PFSK-1 (cell line): Measurements from ENCODE around the gene BIK.

Experiments
- FOXP2 ChIP-seq: optimal IDR thresholded peaks from 2 replicates; pipeline ENCODE3; 2011; ENCODE audit warnings: borderline replicate concordance, control low read depth, inconsistent platforms; ENCODE audit not compliant: insufficient read depth; ENCODE audit errors: extremely low read length, extremely low read depth
- POLR2AphosphoS5 ChIP-seq: IDR thresholded peaks from 2 replicates; pipeline ENCODE4 v1.6.1; 2012; ENCODE audit warnings: low read depth, mild to moderate bottlenecking, control low read depth, low read length, moderate library complexity
- SIN3A ChIP-seq: IDR thresholded peaks from 2 replicates; pipeline ENCODE4 v1.6.1; 2012; ENCODE audit warnings: mild to moderate bottlenecking, low read length, moderate library complexity, borderline replicate concordance; ENCODE audit not compliant: insufficient read depth
- TAF1 ChIP-seq: IDR thresholded peaks from 2 replicates; pipeline ENCODE4 v1.6.1; 2012; ENCODE audit warnings: low read length, control low read depth, borderline replicate concordance; ENCODE audit not compliant: insufficient read depth
- TF ChIP-seq, protein P1 (sequence below), 2 experiments: IDR thresholded peaks; 2 replicates each; pipeline versions ENCODE4 v1.6.1 to v1.8.0; 2011 to 2012; ENCODE audit warnings: low read depth in 2 of 2, low read length in 2 of 2, control low read depth in 1 of 2, inconsistent platforms in 1 of 2, mild to moderate bottlenecking in 1 of 2, moderate library complexity in 1 of 2; ENCODE audit not compliant: insufficient read depth in 1 of 2

DNA sequence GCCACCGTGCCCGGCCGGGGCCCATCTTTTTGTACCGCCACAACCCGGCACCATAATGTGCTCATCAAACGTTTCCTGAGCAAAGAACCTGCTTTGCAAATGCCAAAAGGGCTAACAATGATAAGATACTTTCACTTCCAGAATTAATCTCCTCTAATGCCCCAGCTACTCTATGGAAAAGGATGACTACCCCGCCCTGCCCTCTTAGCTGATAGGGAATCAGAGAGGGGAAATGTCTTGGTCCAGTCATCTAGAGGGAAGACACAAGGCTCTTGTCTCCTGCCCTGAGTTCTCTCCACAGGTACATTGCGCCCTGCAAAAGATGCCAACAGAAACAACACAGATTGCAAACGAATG is 21.9 kb upstream of the BIK start:
- TF ChIP-seq POLR2AphosphoS5 (no peak), TAF1 (no peak), SIN3A (no peak), FOXP2 (no peak)
- TF ChIP-seq, protein P1, sequence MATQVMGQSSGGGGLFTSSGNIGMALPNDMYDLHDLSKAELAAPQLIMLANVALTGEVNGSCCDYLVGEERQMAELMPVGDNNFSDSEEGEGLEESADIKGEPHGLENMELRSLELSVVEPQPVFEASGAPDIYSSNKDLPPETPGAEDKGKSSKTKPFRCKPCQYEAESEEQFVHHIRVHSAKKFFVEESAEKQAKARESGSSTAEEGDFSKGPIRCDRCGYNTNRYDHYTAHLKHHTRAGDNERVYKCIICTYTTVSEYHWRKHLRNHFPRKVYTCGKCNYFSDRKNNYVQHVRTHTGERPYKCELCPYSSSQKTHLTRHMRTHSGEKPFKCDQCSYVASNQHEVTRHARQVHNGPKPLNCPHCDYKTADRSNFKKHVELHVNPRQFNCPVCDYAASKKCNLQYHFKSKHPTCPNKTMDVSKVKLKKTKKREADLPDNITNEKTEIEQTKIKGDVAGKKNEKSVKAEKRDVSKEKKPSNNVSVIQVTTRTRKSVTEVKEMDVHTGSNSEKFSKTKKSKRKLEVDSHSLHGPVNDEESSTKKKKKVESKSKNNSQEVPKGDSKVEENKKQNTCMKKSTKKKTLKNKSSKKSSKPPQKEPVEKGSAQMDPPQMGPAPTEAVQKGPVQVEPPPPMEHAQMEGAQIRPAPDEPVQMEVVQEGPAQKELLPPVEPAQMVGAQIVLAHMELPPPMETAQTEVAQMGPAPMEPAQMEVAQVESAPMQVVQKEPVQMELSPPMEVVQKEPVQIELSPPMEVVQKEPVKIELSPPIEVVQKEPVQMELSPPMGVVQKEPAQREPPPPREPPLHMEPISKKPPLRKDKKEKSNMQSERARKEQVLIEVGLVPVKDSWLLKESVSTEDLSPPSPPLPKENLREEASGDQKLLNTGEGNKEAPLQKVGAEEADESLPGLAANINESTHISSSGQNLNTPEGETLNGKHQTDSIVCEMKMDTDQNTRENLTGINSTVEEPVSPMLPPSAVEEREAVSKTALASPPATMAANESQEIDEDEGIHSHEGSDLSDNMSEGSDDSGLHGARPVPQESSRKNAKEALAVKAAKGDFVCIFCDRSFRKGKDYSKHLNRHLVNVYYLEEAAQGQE (IDR thresholded peaks at IDR 0.05; ENCODE audit: insufficient read depth in 1 of 2, low read depth in 2 of 2, low read length in 2 of 2): no peak
